H7 (cell line): ENCODE data around the gene KRTAP10-11. TPM values are rescaled to one million over a fixed set of nuclear protein-coding genes. Genes with fewer than 3 reads are reported as not detected.

Source experiments
- total RNA-seq: library from RNA; depleted of rRNA; stranded (reverse); fragments of >200 nt; shearing (Covaris generic); gene quantifications from 2 replicates; pipeline ENCODE4 v1.2.3, GENCODE V29; 2014; rRNA removed

Gene KRTAP10-11
- total RNA-seq, 1 experiment from 2014 or later = not detected

Other genes starting within 250 kb of the KRTAP10-11 start
- 3.8 and 4.6 TPM in 2 replicates for gene LRRC3, start 190.9 kb upstream of the KRTAP10-11 start, total RNA-seq
- not detected in 2 replicates for gene KRTAP10-1, start 106.2 kb upstream of the KRTAP10-11 start, total RNA-seq
- not detected in 2 replicates for gene KRTAP10-2, start 94.9 kb upstream of the KRTAP10-11 start, total RNA-seq
- not detected in 2 replicates for gene KRTAP10-3, start 87.6 kb upstream of the KRTAP10-11 start, total RNA-seq
- gene KRTAP10-4, start 72.7 kb upstream of the KRTAP10-11 start, total RNA-seq = not detected in 2 replicates
- not detected in 2 replicates for gene KRTAP10-5, start 65.8 kb upstream of the KRTAP10-11 start, total RNA-seq
- gene KRTAP10-6, start 53.9 kb upstream of the KRTAP10-11 start, total RNA-seq = not detected in 2 replicates
- not detected in 2 replicates for gene KRTAP10-7, start 45.8 kb upstream of the KRTAP10-11 start, total RNA-seq
- not detected in 2 replicates for gene KRTAP10-8, start 34.3 kb upstream of the KRTAP10-11 start, total RNA-seq
- not detected in 2 replicates for gene KRTAP10-9, start 19.3 kb upstream of the KRTAP10-11 start, total RNA-seq
- gene KRTAP10-10, start 9.1 kb upstream of the KRTAP10-11 start, total RNA-seq = not detected in 2 replicates
- gene KRTAP12-4, start 8.2 kb downstream of the KRTAP10-11 start, total RNA-seq = not detected in 2 replicates
- not detected in 2 replicates for gene KRTAP12-3, start 11.5 kb downstream of the KRTAP10-11 start, total RNA-seq
- not detected in 2 replicates for gene KRTAP12-2, start 20.5 kb downstream of the KRTAP10-11 start, total RNA-seq
- 0.17 TPM in 1 of 2 replicates, not detected in the other for gene KRTAP12-1, start 35.7 kb downstream of the KRTAP10-11 start, total RNA-seq
- gene KRTAP10-12, start 50.8 kb downstream of the KRTAP10-11 start, total RNA-seq = not detected in 2 replicates
- gene TSPEAR, start 65.2 kb downstream of the KRTAP10-11 start, total RNA-seq = 1.0 and 1.8 TPM in 2 replicates
- gene UBE2G2, start 155.4 kb downstream of the KRTAP10-11 start, total RNA-seq = 66.4 and 76.8 TPM in 2 replicates
- 80.8 and 91.1 TPM in 2 replicates for gene SUMO3, start 171.6 kb downstream of the KRTAP10-11 start, total RNA-seq
- gene PTTG1IP, start 227.3 kb downstream of the KRTAP10-11 start, total RNA-seq = 117 and 134 TPM in 2 replicates